Fibroblast of skin of right quadriceps (primary cell): ENCODE measurements around the gene MTHFD1L.

Experiments used
- DNase-seq: peaks from one replicate; pipeline ENCODE4 v3.0.0-alpha.2; 2013

MTHFD1L gene

DNA sequence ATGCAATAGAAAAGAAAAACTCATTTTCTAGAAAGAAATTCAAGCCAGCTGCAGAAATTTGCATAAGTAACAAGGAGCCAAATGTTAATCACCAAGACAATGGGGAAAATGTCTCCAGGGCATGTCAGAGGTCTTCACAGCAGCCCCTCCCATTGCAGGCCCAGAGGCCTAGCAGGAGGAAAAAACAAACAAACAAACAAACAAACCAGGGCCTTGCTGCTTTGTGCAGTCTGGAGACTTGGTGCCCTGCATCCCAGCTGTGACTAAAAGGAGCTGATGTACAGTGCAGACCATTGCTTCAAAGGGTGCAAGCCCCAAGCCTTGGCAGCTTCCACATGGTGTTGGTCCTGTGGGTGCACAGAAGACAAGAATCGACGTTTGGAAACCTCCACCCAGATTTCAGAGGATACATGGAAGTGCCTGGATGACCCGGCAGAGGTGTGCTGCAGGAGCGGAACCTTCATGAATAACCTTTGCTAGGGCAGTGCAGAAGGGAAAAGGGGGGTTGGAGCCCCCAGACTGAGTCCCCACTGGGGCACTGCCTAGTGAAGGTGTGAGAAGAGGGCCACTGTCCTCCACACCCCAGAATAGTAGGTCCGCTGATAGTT is 263.4 kb downstream of the MTHFD1L start:
- DNase-seq = no peak

DNA sequence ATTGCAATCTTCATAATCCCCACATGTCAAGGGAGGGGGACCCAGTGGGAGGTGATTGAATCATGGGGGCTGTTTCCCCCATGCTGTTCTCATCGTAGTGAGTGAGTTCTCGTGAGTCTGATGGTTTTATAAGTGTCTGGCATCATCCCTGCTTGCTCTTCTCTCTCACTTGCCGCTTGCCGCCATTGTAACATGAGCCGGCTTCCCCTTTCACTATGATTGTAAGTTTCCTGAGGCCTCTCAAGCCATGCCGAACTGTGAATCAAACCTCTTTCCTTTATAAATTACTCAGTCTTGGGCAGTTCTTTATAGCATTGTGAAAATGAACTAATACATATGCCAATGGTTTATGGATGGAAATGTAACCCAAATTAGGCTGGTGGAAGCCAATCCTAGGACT is 264.8 kb downstream of the MTHFD1L start:
- DNase-seq = no peak

DNA sequence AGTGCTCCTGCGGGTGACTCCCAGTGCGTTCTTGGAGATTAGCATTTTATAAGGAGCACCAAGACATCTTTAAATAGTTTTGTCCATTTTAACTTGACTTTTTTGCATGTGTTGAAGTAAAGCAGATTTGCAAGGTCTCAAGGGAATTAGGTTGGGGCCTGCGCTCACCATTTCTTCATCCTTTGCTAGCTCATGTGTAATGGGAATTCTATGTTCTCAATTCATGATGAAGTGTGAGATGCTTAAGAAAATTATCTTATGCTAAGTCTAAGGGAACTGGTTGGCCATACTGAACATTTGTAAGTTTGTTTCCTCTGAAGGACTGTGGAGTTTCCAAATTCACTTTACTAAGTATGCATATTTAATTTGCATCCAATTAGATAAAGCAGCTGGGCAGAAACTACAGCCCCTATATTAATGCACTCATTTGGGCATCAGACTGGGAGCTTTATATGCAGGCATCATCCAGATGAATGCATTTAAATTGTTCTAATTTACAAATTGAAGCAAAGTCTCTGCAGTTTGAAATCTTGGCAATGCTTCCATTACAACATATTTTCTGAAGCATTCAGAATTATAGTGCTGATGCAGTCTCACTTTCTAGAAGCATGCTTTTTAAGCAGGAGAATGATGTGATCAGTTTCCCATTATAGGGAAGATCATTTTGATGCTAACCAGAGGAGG is 266.0 kb downstream of the MTHFD1L start:
- DNase-seq = no peak

DNA sequence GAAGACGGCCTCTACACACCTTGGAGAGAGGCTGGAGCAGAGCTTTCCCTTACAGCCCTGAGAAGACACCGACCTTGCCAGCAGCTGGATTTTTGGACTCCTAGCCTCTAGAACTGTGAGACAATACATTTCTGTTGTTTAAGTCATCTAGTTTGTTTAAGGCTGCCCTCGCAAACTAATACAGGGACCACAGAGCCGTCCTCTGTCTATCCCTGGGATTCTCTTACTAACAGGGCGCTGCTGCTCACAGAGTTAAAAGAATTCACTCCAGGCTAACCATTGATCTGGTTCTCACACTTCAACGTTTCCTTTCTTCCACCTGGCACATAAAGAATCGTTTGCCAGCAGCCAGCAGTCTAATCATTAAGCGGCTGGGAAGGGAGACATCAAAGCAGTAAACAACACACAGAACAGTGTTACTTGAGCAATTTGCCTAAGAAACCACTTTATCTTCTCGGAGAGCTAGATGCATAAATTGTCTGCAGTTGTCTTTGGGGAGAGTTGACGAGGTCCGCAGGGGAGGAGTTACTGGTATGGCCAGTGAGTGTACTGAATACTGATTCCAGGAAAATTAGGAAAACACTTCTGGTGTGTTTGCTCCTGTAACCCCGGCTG is 270.7 kb downstream of the MTHFD1L start:
- DNase-seq = no peak

DNA sequence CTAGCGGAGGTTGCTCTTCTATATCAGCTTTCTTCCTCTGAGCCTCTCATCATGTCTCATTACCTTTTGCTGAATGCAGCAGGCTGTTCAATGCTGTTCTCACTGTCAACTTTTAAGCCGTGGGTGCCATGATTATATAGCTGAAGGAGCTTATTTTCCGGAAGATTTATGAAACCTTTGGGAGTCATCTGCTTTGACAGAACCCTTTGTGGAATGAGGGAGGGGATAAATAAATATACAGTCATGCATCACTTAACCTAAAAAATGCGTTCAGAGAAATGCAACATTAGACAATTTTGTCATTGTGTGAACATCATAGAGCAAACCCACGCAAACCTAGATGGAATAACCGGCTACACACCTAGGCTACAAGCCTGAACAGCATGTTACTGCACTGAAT is 272.0 kb downstream of the MTHFD1L start:
- DNase-seq = peak; percentile 28

DNA sequence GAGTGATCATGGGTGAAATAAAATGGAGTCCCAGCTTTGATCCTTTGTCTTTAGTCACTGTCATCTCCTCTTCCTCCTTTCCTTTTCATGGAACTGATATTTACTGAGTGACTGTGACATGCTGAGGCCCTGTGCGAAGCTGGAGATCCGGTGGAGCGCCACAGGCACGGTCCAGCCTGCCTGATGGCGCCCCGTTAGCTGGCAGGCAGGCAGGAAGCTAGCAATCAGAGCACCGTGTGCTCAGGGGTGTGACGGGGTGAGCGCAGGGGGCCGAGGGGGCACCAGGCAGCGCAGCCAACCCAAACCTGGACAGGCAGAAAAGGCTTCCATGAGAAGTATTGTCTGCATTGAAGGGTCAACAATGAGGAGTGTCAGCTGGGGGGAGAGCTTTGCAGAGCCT is 274.0 kb downstream of the MTHFD1L start:
- no peak for DNase-seq

DNA sequence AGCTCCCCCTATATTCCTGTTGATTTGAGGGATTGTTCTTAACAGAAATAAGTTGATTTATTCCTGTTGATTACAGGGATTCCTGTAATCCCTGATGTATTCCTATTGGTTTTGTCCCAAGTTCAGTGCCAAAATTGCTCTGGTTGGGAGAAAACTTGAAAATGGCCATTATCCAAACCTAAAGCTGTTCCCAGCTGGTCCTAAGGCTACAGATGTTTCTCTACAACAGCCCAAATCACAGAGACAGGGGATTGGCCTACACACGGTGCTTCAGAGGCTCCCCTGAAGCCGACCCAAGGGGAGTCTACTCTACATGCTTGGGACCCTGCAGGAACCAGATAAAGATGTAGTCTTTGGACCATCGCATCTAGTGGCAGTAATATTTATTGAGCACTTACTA is 275.3 kb downstream of the MTHFD1L start:
- no peak for DNase-seq

DNA sequence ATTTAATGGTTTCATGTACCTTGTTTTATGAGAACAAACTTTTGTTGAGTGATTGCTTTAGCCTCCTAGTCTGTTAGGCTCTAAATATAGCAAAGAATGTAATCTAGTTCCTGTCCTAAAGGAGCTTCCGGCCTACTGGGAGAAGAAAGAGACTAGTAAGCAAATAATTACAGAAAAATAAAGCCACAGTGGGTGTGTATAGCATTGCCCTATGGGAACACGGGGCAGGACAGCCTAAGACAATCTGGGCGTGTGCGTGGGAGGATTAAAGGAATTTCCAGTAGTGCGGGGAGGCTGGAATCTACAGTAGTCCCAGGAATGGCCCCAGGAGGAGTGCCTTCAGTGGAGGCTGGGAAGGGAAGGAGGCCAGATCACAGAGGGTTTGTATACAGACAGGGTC is 276.2 kb downstream of the MTHFD1L start:
- DNase-seq = peak; percentile 27

DNA sequence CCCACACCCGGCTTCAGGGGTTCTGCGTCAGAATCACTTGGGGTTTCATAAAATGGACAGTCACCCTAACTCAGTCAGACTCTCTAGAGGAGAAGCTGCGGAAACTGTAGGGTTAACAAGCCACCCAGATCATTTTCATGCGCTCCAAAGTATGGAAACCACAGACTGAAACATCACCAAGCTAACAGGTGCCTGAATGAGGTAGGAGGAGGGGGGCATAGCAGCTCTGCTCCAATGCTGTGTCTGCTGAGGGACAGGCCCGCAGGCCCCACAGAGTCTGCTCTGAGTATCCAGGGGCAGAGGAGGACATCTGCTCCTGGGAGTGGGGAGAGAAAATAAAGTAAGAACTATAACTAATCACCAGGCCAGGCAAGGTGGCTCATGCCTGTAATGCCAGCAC is 277.2 kb downstream of the MTHFD1L start:
- DNase-seq = no peak

DNA sequence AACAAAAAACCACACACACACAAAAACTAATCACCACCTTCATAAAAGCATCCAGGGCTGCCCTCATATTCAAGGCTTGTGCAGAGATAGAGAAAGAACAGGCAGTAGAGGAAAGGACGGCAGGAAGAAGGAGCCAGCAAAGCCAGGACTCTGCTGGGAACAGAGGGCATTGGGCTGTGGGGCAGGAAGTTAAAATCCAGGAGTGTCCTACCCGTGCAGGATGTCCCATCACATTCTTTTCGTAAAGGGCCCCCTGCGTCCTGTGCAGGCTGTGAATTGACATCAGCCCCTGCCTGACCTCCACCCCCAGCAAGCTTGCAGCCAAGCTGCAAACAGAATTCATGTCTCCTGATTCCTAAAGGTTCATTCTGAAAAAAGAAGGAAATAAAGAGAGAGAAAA is 277.8 kb downstream of the MTHFD1L start:
- no peak for DNase-seq

DNA sequence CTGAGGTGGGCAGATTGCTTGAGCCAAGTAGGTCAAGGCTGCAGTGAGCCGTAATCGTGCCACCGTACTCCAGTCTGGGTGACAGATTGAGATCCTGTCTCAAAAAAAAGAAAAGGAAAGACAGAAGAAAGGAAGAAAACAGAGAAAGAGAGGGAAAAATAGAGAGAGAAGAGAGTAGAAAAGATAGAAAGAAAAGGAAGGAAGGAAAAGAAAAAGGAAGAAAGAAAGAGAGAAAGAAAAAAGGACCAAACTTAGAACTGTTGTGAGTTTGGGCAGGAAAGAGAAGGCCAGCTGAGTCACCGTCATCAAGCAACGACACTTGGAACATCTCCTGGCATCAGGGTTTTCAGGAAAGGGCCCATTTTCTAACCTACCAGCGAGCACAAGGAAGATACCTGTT is 278.3 kb downstream of the MTHFD1L start:
- no peak for DNase-seq

DNA sequence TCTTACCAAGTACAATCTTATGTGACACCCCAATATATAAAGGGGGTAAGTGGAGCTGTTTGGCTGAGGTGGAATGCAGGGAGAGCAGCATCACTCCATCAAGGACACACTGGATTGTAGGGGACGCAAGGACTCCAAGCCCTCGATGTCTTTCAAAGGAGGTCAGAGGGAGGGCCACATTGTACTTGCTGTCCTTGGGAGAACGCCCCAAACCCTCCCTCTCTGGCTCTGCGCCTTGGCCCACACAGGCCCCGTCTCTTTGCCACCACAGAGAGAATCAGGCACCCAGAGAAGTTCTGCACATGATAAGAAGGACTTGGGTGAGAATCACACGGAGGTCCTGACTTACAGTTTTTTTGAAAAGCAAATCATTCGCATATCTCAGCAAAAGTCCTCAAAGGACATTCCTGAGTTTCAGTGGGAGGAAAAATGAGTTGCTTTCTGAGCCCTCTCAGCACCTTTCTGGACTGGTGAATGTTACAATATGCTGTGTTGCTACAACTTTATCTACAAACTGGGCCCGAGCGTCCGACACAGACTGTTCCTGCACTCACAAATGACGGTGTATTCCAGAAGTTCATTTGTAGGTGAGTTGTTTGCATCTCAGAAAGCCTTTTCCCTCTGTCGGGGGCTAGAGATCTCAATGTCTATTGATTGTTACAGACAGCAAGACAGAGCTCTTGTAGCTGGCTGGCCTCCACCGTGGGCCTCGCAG is 281.8 kb downstream of the MTHFD1L start:
- no peak for DNase-seq

DNA sequence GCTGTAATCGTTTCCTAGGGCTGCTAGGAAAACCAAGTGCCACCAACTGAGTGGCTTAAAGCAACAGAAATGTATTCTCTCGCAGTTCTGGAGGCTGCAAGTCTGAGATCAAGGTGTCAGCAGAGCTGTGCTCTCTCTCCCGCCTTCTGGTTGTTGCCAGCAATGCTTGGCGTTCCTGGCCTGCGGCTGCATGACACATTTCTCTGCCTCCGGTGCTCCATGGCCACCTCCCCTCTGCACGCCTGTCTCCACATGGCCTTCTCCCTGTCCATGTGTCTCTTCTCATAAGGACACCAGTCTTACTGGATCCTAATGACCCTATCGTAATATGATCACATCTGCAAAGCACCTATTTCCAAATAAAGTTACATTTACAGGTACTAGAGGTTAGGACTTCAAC is 282.6 kb downstream of the MTHFD1L start:
- peak; percentile 22 for DNase-seq

DNA sequence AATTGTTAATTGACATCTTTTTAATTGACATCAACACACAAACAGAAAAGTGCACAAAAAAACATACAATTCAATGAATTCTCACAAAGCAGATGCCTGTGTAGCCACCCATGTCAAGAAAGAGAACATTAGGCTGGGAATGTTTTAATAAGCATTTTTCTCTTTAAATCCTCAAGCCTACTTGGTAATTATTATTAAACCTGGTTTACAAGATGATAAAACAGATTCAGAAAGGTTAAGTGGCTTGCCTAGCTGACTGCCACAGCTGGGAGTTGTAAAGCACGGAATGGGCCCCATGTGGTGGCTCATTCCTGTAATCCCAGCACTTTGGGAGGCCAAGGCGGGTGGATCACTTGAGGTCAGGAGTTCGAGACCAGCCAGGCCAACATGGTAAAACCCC is 284.3 kb downstream of the MTHFD1L start:
- DNase-seq = no peak
